Peyer's patch (tissue), 4 donors: ENCODE data around the gene GRIK3. TPM values are rescaled to one million over a fixed set of nuclear protein-coding genes. Genes with fewer than 3 reads are reported as not detected.

Source experiments
- DNase-seq, 3 donors: peaks; one replicate each; pipeline ENCODE4 v3.0.0-alpha.2; 2017 to 2019
- H3K27ac ChIP-seq, 4 donors: fragments of 200-600 bp; sonication (generic); one replicate each; pipeline ENCODE4 v1.5.1; 2016 to 2019
- H3K27me3 ChIP-seq, 2 donors: fragments of 200-600 bp; sonication (generic); one replicate each; pipeline ENCODE4 v1.5.1; 2019
- H3K36me3 ChIP-seq, 3 donors: fragments of 200-600 bp; sonication (generic); one replicate each; pipeline ENCODE4 v1.5.1; 2016 to 2019
- H3K4me1 ChIP-seq, 4 donors: fragments of 200-600 bp; sonication (generic); one replicate each; pipeline ENCODE4 v1.5.1; 2016 to 2019
- H3K4me3 ChIP-seq, 4 donors: fragments of 200-600 bp; sonication (generic); 1 replicate in 3 of 4; 2 replicates in 1 of 4; pipeline ENCODE4 v1.5.1; 2016 to 2019; ENCODE audit warnings: mild to moderate bottlenecking in 1 of 4
- H3K9me3 ChIP-seq, 4 donors: fragments of 200-600 bp; sonication (generic); one replicate each; pipeline ENCODE4 v1.5.1; 2016 to 2019; ENCODE audit warnings: mild to moderate bottlenecking in 1 of 4
- CTCF ChIP-seq, 6 experiments: fragments of 450-650 bp in 4 of 6; fragments of 200-600 bp in 2 of 6; sonication (generic) in 1 of 6; IDR thresholded peaks; one replicate each; pipeline ENCODE4 v1.5.1; 2017 to 2019; ENCODE audit warnings: antibody characterized with exemption in 6 of 6, mild to moderate bottlenecking in 3 of 6, moderate library complexity in 1 of 6
- POLR2A ChIP-seq, 2 donors: fragments of 450-650 bp; IDR thresholded peaks; one replicate each; pipeline ENCODE4 v1.5.1; 2017; ENCODE audit warnings: antibody characterized with exemption in 2 of 2, mild to moderate bottlenecking in 2 of 2, moderate library complexity in 2 of 2
- total RNA-seq, 4 donors: library from RNA; depleted of rRNA; stranded (reverse); fragments of >200 nt; gene quantifications; one replicate each; pipeline ENCODE4 v1.1.0, GENCODE V29; 2016

Gene GRIK3
- total RNA-seq, 4 donors from 2014 or later: 0.18 to 0.83 (median 0.62) TPM

GRCh38 chr1:37032660-37033354, 1.5 kb downstream of the GRIK3 start:
- H3K27ac ChIP-seq: no peak overlapping the region
- H3K27me3 ChIP-seq: peaks cover 0 to 24% of the 10 kb centered on the region in 2 donors
- TF ChIP-seq CTCF (IDR thresholded peaks at IDR 0.05): no peak
- no peak for TF ChIP-seq POLR2A (IDR thresholded peaks at IDR 0.05)
- no peaks in the 10 kb centered on the region for H3K36me3 ChIP-seq
- peaks cover 0 to 4% (median 2%) of the 10 kb centered on the region in 4 donors for H3K4me1 ChIP-seq
- no peak overlapping the region for H3K4me3 ChIP-seq
- DNase-seq: no peak
- no peaks in the 10 kb centered on the region for H3K9me3 ChIP-seq

- Histone ChIP-seq H3K27ac (no peak overlapping the region), H3K4me3 (no peak overlapping the region)
These were observed 2.4 kb downstream of the GRIK3 start for GRCh38 chr1:37031871-37032270.

GRCh38 chr1:37031429-37031828, 2.9 kb downstream of the GRIK3 start:
- H3K27ac ChIP-seq: no peak overlapping the region
- no peaks in the 10 kb centered on the region for H3K36me3 ChIP-seq
- no peak for TF ChIP-seq CTCF (IDR thresholded peaks at IDR 0.05)
- TF ChIP-seq POLR2A (IDR thresholded peaks at IDR 0.05): no peak
- no peak for DNase-seq
- peaks cover 0 to 4% (median 0%) of the 10 kb centered on the region in 4 donors for H3K4me1 ChIP-seq
- H3K9me3 ChIP-seq: no peaks in the 10 kb centered on the region
- H3K27me3 ChIP-seq: peaks cover 0 to 19% of the 10 kb centered on the region in 2 donors
- no peak overlapping the region for H3K4me3 ChIP-seq

More at GRCh38 chr1:37031871-37032270, 2.4 kb downstream of the GRIK3 start:
- no peaks in the 10 kb centered on the region for H3K9me3 ChIP-seq
- no peaks in the 10 kb centered on the region for H3K36me3 ChIP-seq
- TF ChIP-seq CTCF (IDR thresholded peaks at IDR 0.05) (no peak), POLR2A (IDR thresholded peaks at IDR 0.05) (no peak)
- H3K27me3 ChIP-seq: peaks cover 0 to 19% of the 10 kb centered on the region in 2 donors
- DNase-seq: no peak
- H3K4me1 ChIP-seq: peaks cover 0 to 4% (median 2%) of the 10 kb centered on the region in 4 donors

- Histone ChIP-seq H3K4me3 (no peak overlapping the region), H3K27ac (no peak overlapping the region), H3K9me3 (no peaks in the 10 kb centered on the region), H3K36me3 (no peaks in the 10 kb centered on the region), H3K27me3 (peaks cover 0 to 19% of the 10 kb centered on the region in 2 donors), H3K4me1 (peaks cover 0 to 4% (median 0%) of the 10 kb centered on the region in 4 donors)
- DNase-seq: peak in 2 of 3 donors; percentile 53 to 65
- TF ChIP-seq POLR2A (IDR thresholded peaks at IDR 0.05): no peak
- no peak for TF ChIP-seq CTCF (IDR thresholded peaks at IDR 0.05)
These were observed 5.2 kb downstream of the GRIK3 start for GRCh38 chr1:37028981-37029617.

- Histone ChIP-seq H3K4me1 (no peaks in the 10 kb centered on the region), H3K4me3 (no peak overlapping the region), H3K9me3 (no peaks in the 10 kb centered on the region), H3K27ac (no peak overlapping the region), H3K36me3 (no peaks in the 10 kb centered on the region), H3K27me3 (no peaks in the 10 kb centered on the region)
- TF ChIP-seq CTCF (IDR thresholded peaks at IDR 0.05): no peak
- no peak for TF ChIP-seq POLR2A (IDR thresholded peaks at IDR 0.05)
- DNase-seq: no peak
These were observed 12.8 kb downstream of the GRIK3 start for GRCh38 chr1:37021502-37021901.
